PC-3 (cell line): Measurements from ENCODE around the gene RPS15. TPM values are rescaled to one million over a fixed set of nuclear protein-coding genes. Genes with fewer than 3 reads are reported as not detected.

Experiments used
- ATAC-seq: fragments of 200-7000 bp; cut with Tn5 transposase; 2 replicates; pipeline ENCODE4 v1.9.1; 2020; ENCODE audit warnings: mild to moderate bottlenecking, moderate library complexity
- BruUV-seq: library from RNA; stranded (reverse); fragments of 400-500 nt; replicated peaks from 2 replicates; lab custom pipeline; 2021; lab: Mats Ljungman, UMichigan
- CTCF ChIA-PET: fragments of 300-600 bp; sonication (Branson Sonifier 250); formaldehyde crosslinking; loops from one replicate; lab custom pipeline; 2022; ENCODE audit warnings: antibody characterized with exemption; lab: Charles Lee
- POLR2A ChIA-PET: fragments of 300-600 bp; sonication (Branson Sonifier 250); formaldehyde crosslinking; loops from one replicate; lab custom pipeline; 2022; ENCODE audit warnings: antibody characterized with exemption; ENCODE audit not compliant: unreplicated experiment; lab: Charles Lee
- DNase-seq: peaks from one replicate; pipeline ENCODE4 v3.0.0-alpha.2; 2015
- H2AFZ ChIP-seq: fragments of 300-600 bp; sonication (generic); 2 replicates; pipeline ENCODE4 v1.6.0; 2016; ENCODE audit warnings: antibody characterized with exemption, low read length
- H3F3A ChIP-seq: fragments of 300-600 bp; sonication (generic); one replicate; pipeline ENCODE4 v1.6.0; 2017; ENCODE audit warnings: antibody characterized with exemption, low read length, control low read depth, mild to moderate bottlenecking; ENCODE audit not compliant: unreplicated experiment
- H3K27ac ChIP-seq: fragments of 300-600 bp; sonication (generic); 2 replicates; pipeline ENCODE4 v1.5.1; 2016; ENCODE audit warnings: mild to moderate bottlenecking, low read length
- H3K27me3 ChIP-seq: fragments of 300-600 bp; sonication (generic); 2 replicates; pipeline ENCODE4 v1.6.1; 2016; ENCODE audit warnings: low read length, mixed read lengths
- H3K36me3 ChIP-seq: fragments of 300-600 bp; sonication (generic); 2 replicates; pipeline ENCODE4 v1.6.1; 2016; ENCODE audit warnings: low read depth, mixed run types, low read length, mixed read lengths
- H3K4me1 ChIP-seq: fragments of 300-600 bp; sonication (generic); 2 replicates; pipeline ENCODE4 v1.5.1; 2016; ENCODE audit warnings: low read length; ENCODE audit not compliant: insufficient read depth
- H3K4me2 ChIP-seq: fragments of 300-600 bp; sonication (generic); 2 replicates; pipeline ENCODE4 v1.6.0; 2016; ENCODE audit warnings: low read length
- H3K4me3 ChIP-seq: fragments of 300-600 bp; sonication (generic); 2 replicates; pipeline ENCODE4 v1.5.1; 2016; ENCODE audit warnings: mild to moderate bottlenecking, low read length, mixed read lengths
- H3K79me2 ChIP-seq: fragments of 300-600 bp; sonication (generic); 2 replicates; pipeline ENCODE4 v1.6.1; 2017; ENCODE audit warnings: low read length, mixed read lengths
- H3K9ac ChIP-seq: fragments of 300-600 bp; sonication (generic); 2 replicates; pipeline ENCODE4 v1.6.0; 2016; ENCODE audit warnings: mild to moderate bottlenecking, low read length
- H3K9me2 ChIP-seq: fragments of 300-600 bp; sonication (generic); replicated peaks from 2 replicates; pipeline ENCODE4 v1.6.1; 2016; ENCODE audit warnings: mixed run types, low read length, mixed read lengths
- H3K9me3 ChIP-seq: fragments of 300-600 bp; sonication (generic); 2 replicates; pipeline ENCODE4 v1.6.1; 2016; ENCODE audit warnings: low read length, mixed read lengths
- H4K20me1 ChIP-seq: fragments of 300-600 bp; sonication (generic); 2 replicates; pipeline ENCODE4 v1.6.1; 2016; ENCODE audit warnings: low read length, mixed read lengths
- EZH2 ChIP-seq: fragments of 300-600 bp; sonication (generic); IDR thresholded peaks from one replicate; pipeline ENCODE4 v1.6.1; 2017; ENCODE audit warnings: antibody characterized with exemption, mild to moderate bottlenecking, low read length; ENCODE audit not compliant: unreplicated experiment
- EZH2phosphoT487 ChIP-seq: fragments of 300-600 bp; sonication (generic); IDR thresholded peaks from 2 replicates; pipeline ENCODE4 v1.6.1; 2018; ENCODE audit warnings: mild to moderate bottlenecking, antibody characterized with exemption, low read length, borderline replicate concordance
- intact Hi-C: fragments of 100-400 bp; cut with micrococcal nuclease; formaldehyde crosslinking; loops from 2 replicates; pipeline ENCODE4 v1.9.0; 2023
- total RNA-seq: library from RNA; depleted of rRNA; stranded (reverse); fragments of >200 nt; gene quantifications from 2 replicates; pipeline ENCODE4 v1.2.3, GENCODE V29; 2014
- TF ChIP-seq, protein P1 (sequence below): fragments of 300-600 bp; sonication (generic); conservative IDR thresholded peaks from 2 replicates; pipeline ENCODE4 v1.5.1; 2017; ENCODE audit warnings: antibody characterized with exemption, low read depth, mild to moderate bottlenecking, low read length

The RPS15 gene
- total RNA-seq, 1 experiment from 2014 or later: 1,797 TPM

GRCh38 chr19:1449467-1450442 lies 11.6 kb downstream of the RPS15 start, which contains the start of gene APC2:
Gene APC2 (plus strand): TSS chr19:1450121. CDS start chr19:1453002, 2,881 bp downstream.
- no peaks in the 10 kb centered on the region for H3F3A ChIP-seq
- H3K4me3 ChIP-seq: no peak within 1 kb of the TSS
- peaks cover 15% of the 10 kb centered on the region for H3K27me3 ChIP-seq
- no peak within 1 kb of the TSS for H3K9ac ChIP-seq
- no peaks in the 10 kb centered on the region for H3K9me2 ChIP-seq
- no peak within 1 kb of the TSS for H2AFZ ChIP-seq
- no peak for TF ChIP-seq EZH2
- TF ChIP-seq, protein P1, sequence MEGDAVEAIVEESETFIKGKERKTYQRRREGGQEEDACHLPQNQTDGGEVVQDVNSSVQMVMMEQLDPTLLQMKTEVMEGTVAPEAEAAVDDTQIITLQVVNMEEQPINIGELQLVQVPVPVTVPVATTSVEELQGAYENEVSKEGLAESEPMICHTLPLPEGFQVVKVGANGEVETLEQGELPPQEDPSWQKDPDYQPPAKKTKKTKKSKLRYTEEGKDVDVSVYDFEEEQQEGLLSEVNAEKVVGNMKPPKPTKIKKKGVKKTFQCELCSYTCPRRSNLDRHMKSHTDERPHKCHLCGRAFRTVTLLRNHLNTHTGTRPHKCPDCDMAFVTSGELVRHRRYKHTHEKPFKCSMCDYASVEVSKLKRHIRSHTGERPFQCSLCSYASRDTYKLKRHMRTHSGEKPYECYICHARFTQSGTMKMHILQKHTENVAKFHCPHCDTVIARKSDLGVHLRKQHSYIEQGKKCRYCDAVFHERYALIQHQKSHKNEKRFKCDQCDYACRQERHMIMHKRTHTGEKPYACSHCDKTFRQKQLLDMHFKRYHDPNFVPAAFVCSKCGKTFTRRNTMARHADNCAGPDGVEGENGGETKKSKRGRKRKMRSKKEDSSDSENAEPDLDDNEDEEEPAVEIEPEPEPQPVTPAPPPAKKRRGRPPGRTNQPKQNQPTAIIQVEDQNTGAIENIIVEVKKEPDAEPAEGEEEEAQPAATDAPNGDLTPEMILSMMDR: no peak
- TF ChIP-seq EZH2phosphoT487: no peak
- no peaks in the 10 kb centered on the region for H3K36me3 ChIP-seq
- no peak for DNase-seq
- no peak for ATAC-seq
- no TSS peak for BruUV-seq
- no peaks in the 10 kb centered on the region for H3K79me2 ChIP-seq
- no peak within 1 kb of the TSS for H3K4me2 ChIP-seq
- CTCF ChIA-PET: no interaction called here
- no peak within 1 kb of the TSS for H3K27ac ChIP-seq
- POLR2A ChIA-PET: no interaction called here
- no peaks in the 10 kb centered on the region for H3K9me3 ChIP-seq
- H4K20me1 ChIP-seq: no peaks in the 10 kb centered on the region
- intact Hi-C loops: no loop called here
- H3K4me1 ChIP-seq: 0 out of 2 replicates have a peak, but pooled peaks cover 4% of the 10 kb centered on the region

DNA sequence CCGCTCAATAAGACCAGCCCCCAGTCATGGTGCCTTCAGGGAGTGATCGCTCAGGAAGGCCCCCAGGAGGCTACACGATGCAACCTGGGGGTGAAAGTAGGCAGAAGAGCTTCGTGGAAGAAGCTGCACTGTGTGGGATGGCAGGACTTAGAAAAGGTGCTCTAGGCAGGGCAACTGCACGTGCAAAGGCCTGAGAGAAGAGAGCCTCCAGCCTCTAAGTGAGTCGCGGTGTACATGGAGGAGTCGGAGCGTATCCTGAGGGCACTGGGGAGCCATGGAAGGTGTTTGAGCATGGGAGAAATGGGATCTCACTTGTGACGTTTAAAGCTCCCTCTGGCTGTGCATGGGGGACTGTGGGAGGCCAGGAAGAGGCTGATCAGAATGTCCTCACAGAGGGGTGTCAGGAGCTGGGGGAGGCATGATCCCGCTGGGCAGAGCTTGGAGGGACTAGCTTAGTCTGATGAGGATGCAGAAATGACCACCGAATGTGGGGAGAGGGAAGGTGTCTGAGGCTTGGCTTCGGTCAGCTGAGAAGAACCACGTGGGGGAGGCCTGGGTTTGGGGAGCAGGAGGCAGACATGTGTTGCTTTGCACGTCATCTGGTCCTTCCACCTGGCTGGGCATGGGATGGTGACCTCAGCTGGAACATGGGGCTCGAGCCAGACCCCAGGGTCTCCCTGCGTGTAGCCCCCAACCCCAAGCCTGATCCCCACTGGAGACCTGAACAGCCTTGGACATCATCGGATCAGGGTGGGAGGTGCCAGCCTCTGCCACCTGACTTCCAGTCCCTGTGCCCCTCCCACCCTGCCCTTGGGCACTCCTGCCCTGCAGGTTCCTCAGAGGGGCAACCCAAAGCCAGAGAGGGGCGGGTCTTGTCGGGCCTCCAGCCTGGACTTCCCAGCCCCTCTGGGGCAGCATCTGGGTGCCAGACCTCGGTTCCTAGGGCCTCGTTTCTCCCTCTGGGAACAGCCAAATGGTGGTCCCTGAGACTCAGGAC lies 12.8 kb downstream of the RPS15 start:
- ChIA-PET POLR2A (no interaction called here), CTCF (no interaction called here)
- H2AFZ ChIP-seq: no peak overlapping the region
- peaks cover 15% of the 10 kb centered on the region for H3K27me3 ChIP-seq
- no peaks in the 10 kb centered on the region for H3K36me3 ChIP-seq
- no peaks in the 10 kb centered on the region for H3K9me3 ChIP-seq
- H4K20me1 ChIP-seq: no peaks in the 10 kb centered on the region
- TF ChIP-seq EZH2phosphoT487 (no peak), EZH2 (no peak)
- TF ChIP-seq, protein P1: no peak
- no TSS peak for BruUV-seq
- DNase-seq (no peak), ATAC-seq (no peak)
- intact Hi-C loops: no loop called here
- H3K4me1 ChIP-seq: peaks cover 10% of the 10 kb centered on the region; the same call in 1 of the 2 replicates
- no peaks in the 10 kb centered on the region for H3K9me2 ChIP-seq
- no peak overlapping the region for H3K9ac ChIP-seq
- H3K79me2 ChIP-seq: no peaks in the 10 kb centered on the region
- no peak overlapping the region for H3K4me3 ChIP-seq
- H3K4me2 ChIP-seq: no peak overlapping the region
- H3F3A ChIP-seq: no peaks in the 10 kb centered on the region
- no peak overlapping the region for H3K27ac ChIP-seq
